Stimulated activated CD8-positive, alpha-beta memory T cell treated with anti-CD3 and anti-CD28 coated beads, Interleukin-12 subunit alpha, Interleukin-12 subunit beta, amount 100 ng/mL, for 24 hours (primary cell): Measurements from ENCODE around the gene HES7.
A peak's percentile ranks its signal among the peaks of the same experiment; 100 is the strongest.
"Not testable (repeated sequence)": the region's sequence is repeated elsewhere in the genome, so short reads cannot be mapped to it uniquely, and the experiment has no call there.

Source experiments
- DNase-seq: peaks from one replicate; pipeline ENCODE4 v3.0.0-alpha.2; 2020; ENCODE audit errors: extremely low read depth

Gene HES7

GRCh38 chr17:8123695-8124349 lies at the start of gene HES7:
TSS of gene HES7 (minus strand) at chr17:8124106. CDS start at chr17:8124084, 22 bp downstream.
- no peak for DNase-seq

DNA sequence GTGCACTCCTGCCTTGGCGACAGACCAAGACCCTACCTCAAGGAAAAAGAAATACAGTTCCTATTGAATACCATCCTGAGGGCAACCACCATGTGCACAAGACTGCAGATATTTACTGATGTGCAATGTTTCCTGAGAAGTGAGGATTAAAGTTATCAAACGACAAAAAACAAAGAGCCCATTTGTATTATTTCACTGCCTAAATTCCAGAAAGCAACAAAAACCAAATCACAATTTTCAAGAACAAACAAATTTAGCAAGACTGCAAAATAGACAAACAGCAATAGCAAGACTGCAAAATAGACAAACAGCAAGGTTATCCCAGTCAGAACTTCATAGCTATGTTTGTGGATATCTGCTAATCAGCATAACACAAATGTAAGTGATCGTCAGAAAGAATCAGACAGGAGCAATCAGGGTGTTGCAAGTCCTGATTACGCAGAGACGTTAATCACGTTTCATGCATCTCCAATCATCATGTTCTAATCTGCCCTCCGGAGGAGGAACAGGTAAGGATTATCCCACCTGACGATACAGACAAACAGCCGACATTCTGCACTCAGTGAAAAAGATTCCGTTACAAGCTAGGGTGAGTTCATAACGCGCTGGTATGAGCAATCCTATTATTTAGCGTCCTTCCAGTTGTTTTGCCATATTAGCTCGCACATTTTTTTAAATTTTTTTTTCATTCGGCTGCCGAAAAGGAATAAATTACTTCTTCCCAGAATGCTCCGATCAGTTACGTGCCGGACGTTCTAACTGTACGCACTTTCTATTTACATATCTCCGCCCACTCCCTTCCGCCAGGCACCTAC lies 49.4 kb upstream of the HES7 start:
- no peak for DNase-seq

DNA sequence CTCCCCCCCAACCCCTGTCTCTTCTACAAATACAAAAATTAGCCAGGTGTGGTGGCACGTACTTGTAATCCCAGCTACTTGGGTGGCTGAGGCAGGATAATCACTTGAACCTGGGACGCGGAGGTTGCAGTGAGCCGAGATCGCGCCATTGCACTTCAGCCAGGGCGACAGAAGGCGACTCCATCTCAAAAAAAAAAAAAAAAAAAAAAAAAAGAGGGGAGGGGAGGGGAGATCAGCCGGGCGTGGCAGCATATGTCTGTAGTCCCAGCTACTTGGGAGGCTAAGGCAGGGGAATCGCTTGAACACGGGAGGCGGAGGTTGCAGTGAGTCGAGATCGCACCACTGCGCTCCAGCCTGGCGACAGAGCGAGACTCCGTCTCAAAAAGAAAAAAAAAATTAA lies 46.3 kb upstream of the HES7 start:
- DNase-seq: not testable (repeated sequence)

DNA sequence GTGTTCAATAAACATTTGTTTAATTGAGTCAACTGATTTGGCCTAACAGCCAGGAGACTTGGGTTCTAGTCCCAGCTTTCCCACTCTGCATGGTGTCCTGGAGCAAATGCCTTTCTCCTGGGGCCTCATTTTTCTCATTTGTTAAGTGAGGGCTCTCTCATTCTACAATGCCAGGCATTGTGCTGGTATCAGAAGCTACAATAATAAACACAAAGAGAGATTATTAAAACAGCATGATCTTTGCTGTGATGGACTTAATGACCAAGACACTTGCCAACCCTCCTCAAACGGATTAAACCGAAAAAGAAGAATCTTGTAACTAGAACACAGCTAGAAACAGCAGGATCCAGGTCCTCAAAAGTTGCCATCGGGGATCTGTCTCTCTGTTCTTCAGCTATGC lies 43.6 kb upstream of the HES7 start:
- DNase-seq: no peak

DNA sequence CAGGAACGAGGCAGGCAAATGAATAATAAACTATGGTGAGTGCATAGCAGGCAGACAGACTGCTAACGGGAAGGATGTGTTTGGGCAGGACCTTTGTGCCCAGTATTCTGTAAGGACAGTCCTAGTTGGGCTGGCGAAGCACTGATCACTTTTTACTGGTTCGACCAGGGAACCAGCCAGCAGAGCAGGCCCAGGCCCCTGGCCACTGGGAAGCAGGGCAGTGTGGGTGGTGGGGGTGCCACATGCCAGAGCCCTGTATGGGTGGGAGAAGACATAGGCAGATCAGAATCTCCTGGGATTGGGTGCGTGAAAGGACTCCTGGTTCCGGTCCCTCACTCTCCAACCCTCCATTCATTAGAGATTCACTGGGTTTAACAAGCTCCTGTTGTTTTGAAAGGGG lies 42.8 kb upstream of the HES7 start:
- no peak for DNase-seq

DNA sequence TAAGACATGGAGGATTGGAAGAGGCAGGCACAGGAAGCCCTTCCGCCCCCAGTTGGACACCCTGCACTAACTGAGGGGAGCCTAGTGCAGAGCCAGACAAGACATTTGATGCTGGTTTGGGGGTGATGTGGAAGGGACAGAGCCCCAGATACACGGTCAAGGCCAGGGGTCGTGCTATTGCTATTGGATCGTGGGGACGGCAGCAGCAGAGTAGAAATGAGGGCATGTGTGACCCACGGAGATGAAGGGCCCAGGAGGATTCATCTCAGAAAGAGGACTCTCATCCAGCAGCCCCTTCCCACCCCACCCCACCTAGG lies 40.9 kb upstream of the HES7 start:
- no peak for DNase-seq

DNA sequence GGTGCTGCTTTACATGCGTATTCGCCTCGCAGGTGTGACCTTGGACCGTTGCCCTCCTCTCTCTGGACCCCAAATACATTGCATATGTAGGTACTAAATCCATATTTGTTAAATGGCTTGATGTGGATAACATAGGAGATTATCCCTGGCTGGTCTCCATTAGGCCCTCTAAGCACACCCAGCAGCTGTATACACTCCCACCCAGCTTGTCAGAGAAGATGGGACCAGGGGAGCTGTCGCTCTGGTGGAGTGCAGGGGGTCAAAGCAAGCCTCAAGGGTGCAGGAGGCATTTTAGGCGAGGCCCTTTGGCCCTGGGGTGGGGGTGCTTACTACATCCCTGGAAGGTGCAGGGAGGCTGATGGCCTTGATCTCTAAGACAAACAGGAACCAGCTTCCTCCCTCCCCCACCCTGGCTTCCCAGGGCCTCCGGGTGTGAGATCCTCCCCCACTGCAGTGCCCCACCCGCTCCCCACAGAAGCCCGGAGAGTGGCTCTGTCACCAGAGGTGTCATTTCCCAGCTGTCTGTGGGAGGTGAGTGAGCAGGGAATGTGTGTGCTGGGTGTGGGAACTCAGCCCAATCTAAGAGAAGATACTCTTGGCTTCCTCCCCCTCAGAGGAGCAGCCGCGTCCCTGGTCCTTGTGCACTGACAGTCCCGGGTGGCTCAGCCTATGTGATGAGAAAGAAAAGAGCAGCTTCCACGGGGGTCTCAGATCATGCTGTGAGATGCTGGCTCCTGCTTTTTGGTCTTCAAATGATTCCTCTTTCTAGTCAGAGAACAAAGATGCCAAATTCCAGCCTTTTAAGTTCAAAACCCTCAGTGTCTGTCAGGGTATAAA lies 40.3 kb upstream of the HES7 start:
- no peak for DNase-seq

- no peak for DNase-seq
Observed at GRCh38 chr17:8162997-8163977, 39.4 kb upstream of the HES7 start.

DNA sequence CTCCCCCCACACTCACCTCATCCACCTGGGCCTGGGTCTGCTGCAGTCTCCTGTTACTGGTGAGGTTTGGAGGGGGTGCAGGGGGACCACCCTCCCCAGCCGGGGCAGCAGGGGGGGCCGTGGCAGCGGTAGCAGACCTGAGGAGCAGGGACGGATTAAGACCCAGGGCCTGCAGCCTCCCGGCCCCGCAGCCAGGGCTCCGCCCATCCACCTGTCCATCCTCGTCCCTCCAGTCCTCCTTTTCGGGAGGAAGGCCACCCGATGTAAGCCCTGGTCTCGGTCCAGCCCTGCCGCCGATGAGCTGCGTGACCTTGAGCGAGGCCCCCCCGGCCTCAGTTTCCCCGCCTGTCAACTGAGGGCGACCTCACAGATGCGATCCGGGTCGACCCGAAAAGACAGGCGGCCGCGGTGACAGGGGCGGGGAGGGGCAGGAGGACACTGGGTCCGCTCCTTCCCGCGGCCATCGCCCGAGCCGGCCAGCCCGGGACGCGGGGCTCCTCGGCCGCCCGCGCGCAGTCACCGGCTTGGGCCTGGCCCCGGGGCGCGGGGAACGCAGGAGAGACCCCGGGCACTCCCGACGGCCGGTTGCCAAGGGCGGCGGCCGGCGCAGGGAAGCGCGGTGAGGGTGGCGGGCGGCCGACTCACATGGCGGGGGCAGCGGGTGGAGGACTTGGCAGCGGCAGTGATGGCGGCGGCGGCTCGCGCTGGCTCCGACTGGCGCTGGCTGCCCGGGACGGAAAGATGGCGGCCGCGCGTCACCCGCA lies 38.5 kb upstream of the HES7 start, which contains the start of gene VAMP2:
VAMP2 (minus strand) TSS at position 716 of the 764 bp plus-strand sequence; CDS start at position 647, 69 bp downstream.
- DNase-seq: no peak

GRCh38 chr17:8161289-8162232 lies 37.7 kb upstream of the HES7 start:
- no peak for DNase-seq

DNA sequence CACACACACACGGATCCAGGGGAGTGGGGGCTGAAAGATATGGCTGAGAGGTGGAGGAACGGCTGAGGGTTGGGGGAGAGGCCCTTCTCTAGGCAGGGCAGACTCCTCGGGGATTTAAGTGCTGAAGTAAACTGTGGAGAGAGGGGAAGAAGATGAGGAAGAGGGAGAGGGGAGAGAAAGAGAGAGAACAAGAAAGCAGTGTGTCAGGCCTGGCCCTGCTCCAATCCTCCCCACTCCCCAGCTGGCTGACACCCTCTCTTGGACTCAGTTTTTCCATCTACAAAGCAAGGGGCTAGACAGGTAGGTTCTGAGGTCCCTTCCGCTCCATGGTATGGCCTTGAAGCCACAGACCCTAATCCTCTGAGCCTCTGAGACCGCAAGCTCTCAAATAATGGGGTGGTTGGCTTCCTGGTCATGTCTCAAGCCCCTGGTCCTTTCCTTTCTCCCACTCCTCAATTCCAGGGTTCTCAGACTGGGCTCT lies 36.9 kb upstream of the HES7 start:
- no peak for DNase-seq

- DNase-seq: no peak
Observed at GRCh38 chr17:8160224-8160577, 36.3 kb upstream of the HES7 start.

DNA sequence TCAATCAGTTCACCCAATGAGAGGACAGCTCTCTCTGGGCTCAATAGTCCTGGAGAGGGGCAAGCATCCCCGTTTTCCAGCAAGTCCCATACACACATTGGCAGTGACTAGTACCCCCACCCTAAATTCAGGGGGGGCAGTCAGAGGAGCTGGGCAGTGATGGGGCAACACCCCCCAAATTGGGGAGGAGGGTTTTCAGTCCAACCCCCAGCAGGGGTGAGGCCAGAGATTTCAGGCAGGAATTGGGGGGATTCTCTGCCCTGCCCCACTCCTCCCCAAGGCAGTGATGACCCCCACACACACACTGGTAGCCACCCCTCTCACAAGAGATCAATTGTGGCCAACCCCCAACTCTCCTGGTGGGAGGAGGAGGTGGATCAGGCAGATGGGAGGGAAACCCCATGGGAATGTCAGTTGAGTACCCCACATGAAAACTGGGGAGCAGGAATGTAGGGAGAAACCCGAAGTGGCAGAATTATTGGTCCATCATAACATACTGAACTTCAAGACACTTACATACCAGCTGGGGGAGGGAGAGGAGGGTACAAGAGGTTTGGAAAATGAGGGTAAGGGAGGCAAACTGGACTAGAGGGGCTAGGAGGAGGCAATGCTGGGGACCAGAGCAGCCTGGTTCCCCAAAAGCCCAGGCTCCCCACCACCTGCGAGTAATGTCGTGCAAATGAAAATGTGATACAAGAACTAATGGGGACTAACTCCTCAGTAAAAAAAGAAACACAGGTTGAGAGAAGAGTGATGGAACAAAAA lies 35.7 kb upstream of the HES7 start:
- no peak for DNase-seq

DNA sequence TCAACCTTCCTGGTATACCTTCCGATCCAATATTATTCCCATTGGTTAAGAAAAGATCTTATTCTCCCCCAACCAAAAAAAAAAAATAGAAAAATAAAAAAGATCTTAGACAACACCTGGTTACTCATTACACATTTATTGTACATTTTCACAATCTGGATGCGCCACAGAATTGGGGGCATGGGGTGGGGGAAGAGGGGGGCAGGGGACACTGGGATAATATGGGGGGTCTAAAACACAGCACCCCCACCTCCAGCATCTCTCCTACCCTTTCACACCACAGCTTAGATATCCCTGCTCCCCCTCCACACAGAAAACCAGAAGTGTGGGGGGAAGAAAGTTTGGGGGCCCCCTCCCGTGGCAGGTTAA lies 35.1 kb upstream of the HES7 start:
- DNase-seq: no peak

- peak; percentile 64 for DNase-seq
Observed at GRCh38 chr17:8158267-8159031, 34.5 kb upstream of the HES7 start.

GRCh38 chr17:8156246-8156992 lies 32.5 kb upstream of the HES7 start:
- peak; percentile 100 for DNase-seq

- no peak for DNase-seq
Observed at GRCh38 chr17:8155996-8156245, 32.0 kb upstream of the HES7 start.
